AG09319 (cell line): Measurements from ENCODE around the gene ERC2.

Source experiments
- DNase-seq: peaks from one replicate; pipeline ENCODE4 v3.0.0-alpha.2; 2010; ENCODE audit warnings: low read depth; ENCODE audit errors: extremely low read depth
- CTCF ChIP-seq: IDR thresholded peaks from 2 replicates; pipeline ENCODE4 v1.5.1; 2011; ENCODE audit warnings: low read depth, mild to moderate bottlenecking, inconsistent platforms, low read length, moderate library complexity

The ERC2 gene

GRCh38 chr3:55668359-55668758 is 799.9 kb downstream of the ERC2 start:
- no peak for DNase-seq
- TF ChIP-seq CTCF: no peak

GRCh38 chr3:55664387-55664786 is 803.9 kb downstream of the ERC2 start:
- DNase-seq: no peak
- TF ChIP-seq CTCF: no peak

GRCh38 chr3:55662683-55663082 is 805.6 kb downstream of the ERC2 start:
- no peak for TF ChIP-seq CTCF
- no peak for DNase-seq

- DNase-seq: no peak
- TF ChIP-seq CTCF: no peak
These were observed 806.7 kb downstream of the ERC2 start for GRCh38 chr3:55661571-55661970.

- no peak for TF ChIP-seq CTCF
- DNase-seq: no peak
These were observed 807.1 kb downstream of the ERC2 start for GRCh38 chr3:55661141-55661540.

GRCh38 chr3:55660642-55661041 is 807.6 kb downstream of the ERC2 start:
- TF ChIP-seq CTCF: no peak
- no peak for DNase-seq

- TF ChIP-seq CTCF: no peak
- DNase-seq: no peak
These were observed 808.6 kb downstream of the ERC2 start for GRCh38 chr3:55659701-55660100.
